Stomach (tissue), 4 donors: Measurements from ENCODE around the gene ZZZ3.

Experiments
- CTCF ChIP-seq, 7 experiments: fragments of 450-650 bp in 4 of 7; fragments of 200-600 bp in 3 of 7; sonication (generic) in 3 of 7; IDR thresholded peaks; one replicate each; pipeline ENCODE4 v1.5.1; 2016 to 2019; ENCODE audit warnings: antibody characterized with exemption in 7 of 7, control low read depth in 2 of 7, mild to moderate bottlenecking in 1 of 7
- POLR2A ChIP-seq, 4 donors: fragments of 450-650 bp; IDR thresholded peaks; one replicate each; pipeline ENCODE4 v1.6.1; 2016; ENCODE audit warnings: antibody characterized with exemption in 4 of 4, control low read depth in 2 of 4, mild to moderate bottlenecking in 1 of 4, moderate library complexity in 1 of 4
- POLR2AphosphoS5 ChIP-seq, 3 donors: sonication (generic); formaldehyde crosslinking; IDR thresholded peaks; one replicate each; pipeline ENCODE4 v1.6.1; 2016; ENCODE audit warnings: antibody characterized with exemption in 3 of 3

GRCh38 chr1:77686796-77687518, 4.5 kb upstream of the ZZZ3 start:
- no peak for TF ChIP-seq CTCF (IDR thresholded peaks at IDR 0.05)
- TF ChIP-seq POLR2A (IDR thresholded peaks at IDR 0.05), result no peak
- TF ChIP-seq POLR2AphosphoS5 (IDR thresholded peaks at IDR 0.05), result no peak
